KMS-11 (cell line): ENCODE measurements around the gene EFTUD2.

Experiments
- H2AFZ ChIP-seq: fragments of 200-600 bp; sonication (generic); 2 replicates; pipeline ENCODE4 v1.6.1; 2016; ENCODE audit warnings: antibody characterized with exemption, mixed run types, low read depth
- H3K27ac ChIP-seq: fragments of 200-600 bp; sonication (generic); 2 replicates; pipeline ENCODE4 v1.6.1; 2016; ENCODE audit warnings: mild to moderate bottlenecking, mixed run types
- H3K27me3 ChIP-seq: fragments of 200-600 bp; sonication (generic); 2 replicates; pipeline ENCODE4 v1.6.1; 2017; ENCODE audit warnings: mild to moderate bottlenecking, low read depth, mixed run types, moderate library complexity; ENCODE audit not compliant: insufficient read depth
- H3K36me3 ChIP-seq: fragments of 200-600 bp; sonication (generic); 2 replicates; pipeline ENCODE4 v1.6.1; 2017; ENCODE audit warnings: mild to moderate bottlenecking, mixed run types; ENCODE audit not compliant: insufficient read depth
- H3K4me1 ChIP-seq: fragments of 200-600 bp; sonication (generic); 2 replicates; pipeline ENCODE4 v1.6.1; 2016; ENCODE audit warnings: mild to moderate bottlenecking, low read depth, mixed run types; ENCODE audit not compliant: poor library complexity, severe bottlenecking
- H3K4me2 ChIP-seq: fragments of 200-600 bp; sonication (generic); 2 replicates; pipeline ENCODE4 v1.7.0; 2016; ENCODE audit warnings: mild to moderate bottlenecking, mixed run types
- H3K4me3 ChIP-seq: fragments of 200-600 bp; sonication (generic); IDR thresholded peaks from 2 replicates; pipeline ENCODE4 v1.6.1; 2017; ENCODE audit warnings: low read depth, low read length, mixed read lengths; ENCODE audit not compliant: insufficient read depth
- H3K79me2 ChIP-seq: fragments of 200-600 bp; sonication (generic); 2 replicates; pipeline ENCODE4 v1.6.1; 2016; ENCODE audit warnings: low read depth, mixed run types; ENCODE audit not compliant: insufficient read depth
- H3K9ac ChIP-seq: fragments of 200-600 bp; sonication (generic); 2 replicates; pipeline ENCODE4 v1.6.1; 2016; ENCODE audit warnings: mild to moderate bottlenecking, mixed run types
- H4K20me1 ChIP-seq: fragments of 200-600 bp; sonication (generic); 2 replicates; pipeline ENCODE4 v1.6.1; 2016; ENCODE audit warnings: mild to moderate bottlenecking, mixed run types; ENCODE audit not compliant: insufficient read depth
- TF ChIP-seq, protein P1 (sequence below): fragments of 200-600 bp; sonication (generic); conservative IDR thresholded peaks from 2 replicates; pipeline ENCODE4 v1.6.1; 2017; ENCODE audit warnings: low read depth, mild to moderate bottlenecking, antibody characterized with exemption, low read length, moderate library complexity, mixed read lengths

Gene EFTUD2

DNA sequence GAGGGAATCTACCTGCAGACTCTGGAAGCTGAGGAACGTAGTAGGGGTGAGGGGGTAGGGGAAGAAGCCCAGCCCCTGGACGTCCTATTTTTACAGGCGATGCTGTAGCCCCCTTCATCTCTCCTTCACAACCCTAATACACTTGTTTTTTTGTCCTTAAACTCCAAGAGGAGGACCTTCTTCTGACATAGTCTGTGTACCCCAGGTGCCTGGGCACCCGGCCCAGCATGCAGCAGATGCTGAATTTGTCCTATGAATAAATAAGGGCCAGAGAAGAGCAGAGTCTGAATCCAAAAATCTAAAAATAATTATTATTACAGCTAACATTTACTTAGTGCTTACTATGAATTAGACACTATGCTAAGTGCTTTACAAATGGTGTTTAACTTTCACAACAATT is 43.2 kb upstream of the EFTUD2 start:
- Histone ChIP-seq H4K20me1 (no peaks in the 10 kb centered on the region; the same call in 1 of the 2 replicates), H3K4me1 (peaks cover 15% of the 10 kb centered on the region), H3K4me2 (no peak overlapping the region), H3K36me3 (peaks cover 8% of the 10 kb centered on the region), H2AFZ (no peak overlapping the region), H3K79me2 (peaks cover 96% of the 10 kb centered on the region), H3K27ac (no peak overlapping the region), H3K27me3 (no peaks in the 10 kb centered on the region), H3K9ac (no peak overlapping the region), H3K4me3 (no peak overlapping the region)
- TF ChIP-seq, protein P1, sequence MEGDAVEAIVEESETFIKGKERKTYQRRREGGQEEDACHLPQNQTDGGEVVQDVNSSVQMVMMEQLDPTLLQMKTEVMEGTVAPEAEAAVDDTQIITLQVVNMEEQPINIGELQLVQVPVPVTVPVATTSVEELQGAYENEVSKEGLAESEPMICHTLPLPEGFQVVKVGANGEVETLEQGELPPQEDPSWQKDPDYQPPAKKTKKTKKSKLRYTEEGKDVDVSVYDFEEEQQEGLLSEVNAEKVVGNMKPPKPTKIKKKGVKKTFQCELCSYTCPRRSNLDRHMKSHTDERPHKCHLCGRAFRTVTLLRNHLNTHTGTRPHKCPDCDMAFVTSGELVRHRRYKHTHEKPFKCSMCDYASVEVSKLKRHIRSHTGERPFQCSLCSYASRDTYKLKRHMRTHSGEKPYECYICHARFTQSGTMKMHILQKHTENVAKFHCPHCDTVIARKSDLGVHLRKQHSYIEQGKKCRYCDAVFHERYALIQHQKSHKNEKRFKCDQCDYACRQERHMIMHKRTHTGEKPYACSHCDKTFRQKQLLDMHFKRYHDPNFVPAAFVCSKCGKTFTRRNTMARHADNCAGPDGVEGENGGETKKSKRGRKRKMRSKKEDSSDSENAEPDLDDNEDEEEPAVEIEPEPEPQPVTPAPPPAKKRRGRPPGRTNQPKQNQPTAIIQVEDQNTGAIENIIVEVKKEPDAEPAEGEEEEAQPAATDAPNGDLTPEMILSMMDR: no peak

DNA sequence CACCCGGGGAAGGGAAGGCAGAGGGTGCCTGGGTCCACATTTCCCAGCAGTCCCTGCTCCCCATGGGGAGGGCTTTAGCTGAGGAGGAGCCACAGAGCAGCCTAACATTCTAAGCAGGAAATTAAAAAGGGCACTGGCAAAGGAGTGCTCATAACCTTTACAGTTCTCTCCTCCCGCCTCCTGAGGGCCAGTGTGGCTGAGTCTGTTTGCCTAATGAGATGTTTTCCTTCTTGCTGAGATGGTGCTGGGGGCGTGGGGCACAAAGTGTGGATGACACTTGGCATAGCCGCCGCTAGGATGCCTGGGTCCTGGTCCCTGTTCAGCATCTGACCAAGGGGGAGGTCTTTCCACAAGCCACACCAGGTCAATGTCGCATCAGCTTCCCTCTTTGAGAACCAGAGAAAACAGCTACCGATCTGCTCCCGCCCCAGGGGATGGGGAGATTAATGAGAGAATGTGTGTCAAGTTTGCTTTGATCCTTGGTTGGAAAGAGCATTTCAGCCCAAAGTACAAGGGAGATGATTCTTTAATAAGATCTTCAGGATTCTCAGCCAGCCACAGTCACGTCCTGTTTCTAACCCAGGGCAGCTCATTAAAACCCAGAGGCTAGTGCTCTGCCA is 42.6 kb upstream of the EFTUD2 start:
- H3K4me3 ChIP-seq: no peak overlapping the region
- no peak overlapping the region for H3K4me2 ChIP-seq
- TF ChIP-seq, protein P1: no peak
- H3K36me3 ChIP-seq: peaks cover 8% of the 10 kb centered on the region
- H3K27me3 ChIP-seq: no peaks in the 10 kb centered on the region
- no peak overlapping the region for H3K27ac ChIP-seq
- no peak overlapping the region for H3K9ac ChIP-seq
- no peak overlapping the region for H2AFZ ChIP-seq
- H3K4me1 ChIP-seq: peaks cover 15% of the 10 kb centered on the region
- H3K79me2 ChIP-seq: peaks cover 90% of the 10 kb centered on the region
- H4K20me1 ChIP-seq: no peaks in the 10 kb centered on the region; the same call in 1 of the 2 replicates

DNA sequence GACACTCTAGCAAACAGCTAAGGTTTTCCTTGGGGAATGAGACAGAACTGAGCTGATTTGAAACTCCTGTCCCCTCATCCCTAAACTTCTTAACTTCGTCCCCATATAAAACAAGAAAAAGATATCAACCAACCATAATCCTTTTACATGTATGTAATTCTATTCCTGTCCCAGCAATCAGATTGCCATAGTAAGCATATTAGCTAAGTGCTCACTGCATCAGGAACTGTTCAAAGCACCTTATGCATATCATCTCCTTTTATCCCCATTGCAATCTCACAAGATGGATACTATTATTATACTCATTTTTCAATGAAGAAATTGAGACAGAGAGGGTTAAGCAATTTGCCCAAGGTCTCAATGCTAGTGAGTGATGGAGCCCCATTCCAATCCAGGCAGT is 41.5 kb upstream of the EFTUD2 start:
- H3K27ac ChIP-seq: no peak overlapping the region
- H3K79me2 ChIP-seq: peaks cover 79% of the 10 kb centered on the region
- no peak overlapping the region for H2AFZ ChIP-seq
- H3K4me1 ChIP-seq: peaks cover 10% of the 10 kb centered on the region
- no peak overlapping the region for H3K4me3 ChIP-seq
- no peak overlapping the region for H3K9ac ChIP-seq
- TF ChIP-seq, protein P1: no peak
- no peak overlapping the region for H3K4me2 ChIP-seq
- no peaks in the 10 kb centered on the region; the same call in 1 of the 2 replicates for H4K20me1 ChIP-seq
- peaks cover 8% of the 10 kb centered on the region for H3K36me3 ChIP-seq
- H3K27me3 ChIP-seq: no peaks in the 10 kb centered on the region

DNA sequence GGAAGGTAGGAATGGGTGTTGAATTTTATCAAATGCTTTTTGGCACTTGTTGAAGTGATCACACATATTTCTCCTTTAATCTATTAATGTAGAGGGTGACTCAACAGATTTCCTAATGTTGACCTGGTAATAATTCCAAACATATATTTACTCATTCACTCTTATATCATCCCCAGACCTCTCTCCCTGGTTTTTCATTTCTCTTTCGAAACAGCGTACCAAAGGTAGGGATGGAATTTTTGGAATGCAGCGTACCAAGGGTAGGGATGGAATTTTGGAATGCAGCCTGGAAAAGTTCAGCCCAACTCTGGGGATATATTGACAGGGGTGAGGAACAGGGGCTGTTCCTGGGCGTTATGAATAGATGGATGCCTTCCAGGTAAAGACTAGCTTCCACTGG is 41.1 kb upstream of the EFTUD2 start:
- no peaks in the 10 kb centered on the region for H3K27me3 ChIP-seq
- H3K79me2 ChIP-seq: peaks cover 75% of the 10 kb centered on the region
- H3K4me2 ChIP-seq: no peak overlapping the region
- H3K36me3 ChIP-seq: peaks cover 8% of the 10 kb centered on the region
- H3K4me3 ChIP-seq: no peak overlapping the region
- H2AFZ ChIP-seq: no peak overlapping the region
- peaks cover 5% of the 10 kb centered on the region for H3K4me1 ChIP-seq
- no peaks in the 10 kb centered on the region; the same call in 1 of the 2 replicates for H4K20me1 ChIP-seq
- H3K27ac ChIP-seq: no peak overlapping the region
- H3K9ac ChIP-seq: no peak overlapping the region
- TF ChIP-seq, protein P1: no peak
